Measurements from ENCODE around the gene INPP5E.
A peak's percentile ranks its signal among the peaks of the same experiment; 100 is the strongest.
"Not testable (repeated sequence)": the region's sequence is repeated elsewhere in the genome, so short reads cannot be mapped to it uniquely, and the experiment has no call there.

Gene INPP5E

GRCh38 chr9:136430588-136431234, 8.9 kb downstream of the INPP5E start:
- DNase-seq (ENCODE audit: low read depth, low spot score): no peak

- DNase-seq (ENCODE audit: low read depth, low spot score): no peak
Measured at GRCh38 chr9:136429683-136430491, 9.8 kb downstream of the INPP5E start.

- DNase-seq (ENCODE audit: low read depth, low spot score): no peak
Measured at GRCh38 chr9:136429075-136429628, 10.5 kb downstream of the INPP5E start.

- DNase-seq (ENCODE audit: low read depth, low spot score): no peak
Measured at GRCh38 chr9:136426787-136427186, 12.9 kb downstream of the INPP5E start.

- DNase-seq (ENCODE audit: low read depth, low spot score): not testable (repeated sequence)
Measured at GRCh38 chr9:136425367-136425766, 14.3 kb downstream of the INPP5E start.

- DNase-seq (ENCODE audit: low read depth, low spot score): no peak
Measured at GRCh38 chr9:136424750-136425362, 14.8 kb downstream of the INPP5E start.

- no peak for DNase-seq (ENCODE audit: low read depth, low spot score)
Measured at GRCh38 chr9:136423432-136424146, 16.1 kb downstream of the INPP5E start.

- no peak for DNase-seq (ENCODE audit: low read depth, low spot score)
Measured at GRCh38 chr9:136422876-136423275, 16.8 kb downstream of the INPP5E start.

GRCh38 chr9:136421791-136422190, 17.9 kb downstream of the INPP5E start:
- no peak for DNase-seq (ENCODE audit: low read depth, low spot score)

GRCh38 chr9:136419092-136419420, 20.6 kb downstream of the INPP5E start:
- DNase-seq (ENCODE audit: low read depth, low spot score): no peak

GRCh38 chr9:136418182-136419091, 21.2 kb downstream of the INPP5E start:
- no peak for DNase-seq (ENCODE audit: low read depth, low spot score)

- DNase-seq (ENCODE audit: low read depth, low spot score): no peak
Measured at GRCh38 chr9:136416914-136417313, 22.7 kb downstream of the INPP5E start.

GRCh38 chr9:136416427-136416826, 23.2 kb downstream of the INPP5E start:
- DNase-seq (ENCODE audit: low read depth, low spot score): no peak

- no peak for DNase-seq (ENCODE audit: low read depth, low spot score)
Measured at GRCh38 chr9:136412962-136413361, 26.7 kb downstream of the INPP5E start.

- no peak for DNase-seq (ENCODE audit: low read depth, low spot score)
Measured at GRCh38 chr9:136411378-136411777, 28.3 kb downstream of the INPP5E start.

- DNase-seq (ENCODE audit: low read depth, low spot score): peak; percentile 91
Measured at GRCh38 chr9:136410500-136411287, 29.0 kb downstream of the INPP5E start, which contains the start of the genes ENTR1 and PMPCA. Gene ENTR1 (minus strand): TSS chr9:136410614. CDS start chr9:136410397, 217 bp downstream. Gene PMPCA (plus strand): TSS chr9:136410658. CDS start chr9:136410669, 11 bp downstream.

- DNase-seq (ENCODE audit: low read depth, low spot score): no peak
Measured at GRCh38 chr9:136409557-136410455, 29.8 kb downstream of the INPP5E start.

GRCh38 chr9:136407911-136408310, 31.7 kb downstream of the INPP5E start:
- DNase-seq (ENCODE audit: low read depth, low spot score): no peak

GRCh38 chr9:136407061-136407460, 32.6 kb downstream of the INPP5E start:
- not testable (repeated sequence) for DNase-seq (ENCODE audit: low read depth, low spot score)

All from activated CD4-positive, CD25-positive, alpha-beta regulatory T cell treated with anti-CD3 and anti-CD28 coated beads, Interleukin-2, amount 50 U/mL, for 16 hours (primary cell).